NOMO-1 treated with dmso at 0.1 percent for 144 hours (cell line): ENCODE data around the gene G6PC3.

Experiments used
- DNase-seq: peaks from one replicate; lab custom pipeline; 2025; ENCODE audit not compliant: unreplicated experiment; lab: John Stamatoyannopoulos, UW

The G6PC3 gene

GRCh38 chr17:44121997-44122815, 51.7 kb downstream of the G6PC3 start:
- DNase-seq, result no peak

- no peak for DNase-seq
Observed at GRCh38 chr17:44122816-44123355, 52.4 kb downstream of the G6PC3 start.

- DNase-seq, result peak; percentile 92
Observed at GRCh38 chr17:44123356-44124117, 53.0 kb downstream of the G6PC3 start, which contains the start of gene HDAC5. HDAC5 (minus strand) TSS chr17:44123641; CDS start chr17:44117515, 6,126 bp downstream.

- no peak for DNase-seq
Observed at GRCh38 chr17:44124118-44124438, 53.5 kb downstream of the G6PC3 start.
